Hepatic stellate cell (primary cell): ENCODE data around the gene EXOC6B.

ENCODE experiments used
- DNase-seq: peaks from one replicate; pipeline ENCODE4 v3.0.0; 2011; ENCODE audit warnings: low spot score

The EXOC6B gene

GRCh38 chr2:72738096-72738495 lies 87.7 kb downstream of the EXOC6B start:
- no peak for DNase-seq

GRCh38 chr2:72734432-72734831 lies 91.4 kb downstream of the EXOC6B start:
- DNase-seq = no peak

- no peak for DNase-seq
Measured at GRCh38 chr2:72731116-72731515, 94.7 kb downstream of the EXOC6B start.

- DNase-seq = no peak
Measured at GRCh38 chr2:72727356-72727755, 98.5 kb downstream of the EXOC6B start.

- DNase-seq = no peak
Measured at GRCh38 chr2:72723769-72724370, 102.0 kb downstream of the EXOC6B start.

- DNase-seq = peak; percentile 5
Measured at GRCh38 chr2:72722492-72723070, 103.3 kb downstream of the EXOC6B start.

- DNase-seq = no peak
Measured at GRCh38 chr2:72719416-72719815, 106.4 kb downstream of the EXOC6B start.

GRCh38 chr2:72718876-72719275 lies 107.0 kb downstream of the EXOC6B start:
- no peak for DNase-seq

GRCh38 chr2:72716601-72717000 lies 109.2 kb downstream of the EXOC6B start:
- DNase-seq = no peak

GRCh38 chr2:72713857-72714256 lies 112.0 kb downstream of the EXOC6B start:
- DNase-seq = no peak

- no peak for DNase-seq
Measured at GRCh38 chr2:72712977-72713376, 112.9 kb downstream of the EXOC6B start.

GRCh38 chr2:72712304-72712703 lies 113.5 kb downstream of the EXOC6B start:
- DNase-seq = no peak

- no peak for DNase-seq
Measured at GRCh38 chr2:72710418-72711152, 115.2 kb downstream of the EXOC6B start.

GRCh38 chr2:72708236-72708635 lies 117.6 kb downstream of the EXOC6B start:
- no peak for DNase-seq

- DNase-seq = no peak
Measured at GRCh38 chr2:72698300-72698699, 127.5 kb downstream of the EXOC6B start.

- no peak for DNase-seq
Measured at GRCh38 chr2:72696559-72696958, 129.3 kb downstream of the EXOC6B start.

GRCh38 chr2:72695676-72696075 lies 130.2 kb downstream of the EXOC6B start:
- no peak for DNase-seq

- DNase-seq = no peak
Measured at GRCh38 chr2:72694715-72695496, 130.9 kb downstream of the EXOC6B start.

GRCh38 chr2:72689579-72690195 lies 136.1 kb downstream of the EXOC6B start:
- DNase-seq = no peak

- DNase-seq = no peak
Measured at GRCh38 chr2:72685638-72686213, 140.1 kb downstream of the EXOC6B start.

GRCh38 chr2:72682061-72682460 lies 143.8 kb downstream of the EXOC6B start:
- no peak for DNase-seq
